ENCODE results near the gene PARS2.
A peak's percentile ranks its signal among the peaks of the same experiment; 100 is the strongest.

The PARS2 gene

DNA sequence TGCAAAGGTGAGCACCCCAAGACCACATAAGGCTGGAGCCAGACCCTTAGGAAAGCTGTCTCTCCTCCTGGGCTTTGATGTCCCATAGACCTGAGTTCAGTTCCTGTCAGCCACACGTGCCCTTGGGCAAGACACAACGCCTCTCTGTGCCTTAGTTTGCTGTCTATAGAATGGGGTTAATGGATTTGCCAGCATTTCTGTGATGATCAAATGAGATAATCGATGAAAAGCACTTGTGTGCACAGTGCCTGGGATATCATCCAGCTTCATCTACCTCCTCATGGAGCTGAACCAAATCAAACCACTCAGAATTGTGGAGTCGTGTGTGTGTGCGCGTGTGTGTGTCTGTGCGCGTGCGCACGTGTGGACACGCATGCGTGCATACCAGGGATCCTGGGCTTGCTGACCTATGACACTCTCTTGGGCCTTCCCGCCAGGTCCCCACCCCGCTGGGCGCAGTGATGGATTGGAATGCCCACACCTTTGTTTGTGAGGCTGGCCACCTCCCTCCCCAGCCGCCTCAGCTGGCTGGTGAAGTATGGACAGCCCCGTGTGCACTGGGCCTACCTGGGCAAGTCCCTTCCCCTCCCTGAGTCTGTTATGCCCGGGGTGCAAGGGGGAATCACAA is 31.6 kb upstream of the PARS2 start:
- no peak for TF ChIP-seq CTCF (IDR thresholded peaks at IDR 0.05; ENCODE audit: low read depth, low read length)
- Histone ChIP-seq H3K4me3 (ENCODE audit: low read depth, low read length) (no peak overlapping the region), H3K9me3 (ENCODE audit: severe bottlenecking) (no peaks in the 10 kb centered on the region), H3K36me3 (no peaks in the 10 kb centered on the region), H3K27ac (no peak overlapping the region), H3K27me3 (ENCODE audit: insufficient read depth, low read depth, severe bottlenecking) (no peaks in the 10 kb centered on the region)
- no peak for DNase-seq

- H3K36me3 ChIP-seq = no peaks in the 10 kb centered on the region
- no peaks in the 10 kb centered on the region for H3K27me3 ChIP-seq (ENCODE audit: insufficient read depth, low read depth, severe bottlenecking)
- H3K4me3 ChIP-seq (ENCODE audit: low read depth, low read length) = no peak overlapping the region
- no peak for TF ChIP-seq CTCF (IDR thresholded peaks at IDR 0.05; ENCODE audit: low read depth, low read length)
- DNase-seq = no peak
- H3K9me3 ChIP-seq (ENCODE audit: severe bottlenecking) = no peaks in the 10 kb centered on the region
- H3K27ac ChIP-seq = no peak overlapping the region
These were observed 31.0 kb upstream of the PARS2 start for GRCh38 chr1:54795356-54795665.

DNA sequence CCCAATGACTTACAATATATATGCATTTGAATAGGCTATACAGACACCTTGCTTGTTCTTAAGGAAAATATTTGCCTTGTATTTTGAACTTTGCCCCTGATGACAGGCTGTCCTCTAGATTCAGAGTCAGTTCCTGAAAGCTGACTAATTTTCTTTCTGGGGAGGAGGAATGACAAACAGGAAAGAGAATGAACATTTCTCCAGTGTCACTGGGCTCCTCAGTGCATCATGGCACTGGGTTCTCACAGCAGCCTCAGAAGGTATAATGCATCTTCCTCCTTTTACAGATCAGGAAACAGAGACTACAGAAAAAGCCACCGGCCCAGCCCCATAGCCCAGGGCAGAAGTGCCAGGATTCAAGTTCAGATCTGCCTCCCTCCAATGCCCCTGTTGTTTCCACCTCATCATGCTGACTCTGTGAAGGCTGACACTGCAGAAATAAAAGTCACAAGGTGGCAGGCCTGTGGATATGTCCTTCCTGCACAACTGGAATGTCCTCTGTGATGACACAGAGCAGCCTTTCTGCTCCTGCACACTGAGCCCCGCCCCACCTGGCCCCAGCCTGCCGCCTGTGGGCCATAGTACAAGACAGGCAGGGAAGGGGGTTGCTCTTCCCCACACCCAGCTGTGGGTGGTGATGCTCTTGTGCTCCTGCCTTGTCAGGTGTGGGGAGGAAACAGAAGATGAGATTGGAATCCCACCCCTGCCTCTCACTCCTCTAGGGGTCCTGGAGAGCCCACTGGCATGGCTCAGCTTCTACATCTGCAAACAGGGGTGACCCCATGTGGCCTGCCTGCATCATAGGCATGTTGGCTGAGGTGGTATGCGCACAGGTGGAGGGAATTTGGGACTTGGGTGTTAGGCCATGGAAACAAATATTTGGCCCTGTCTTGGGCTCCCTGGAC is 30.4 kb upstream of the PARS2 start:
- DNase-seq = no peak
- Histone ChIP-seq H3K36me3 (no peaks in the 10 kb centered on the region), H3K9me3 (ENCODE audit: severe bottlenecking) (no peaks in the 10 kb centered on the region), H3K27ac (no peak overlapping the region), H3K4me3 (ENCODE audit: low read depth, low read length) (no peak overlapping the region), H3K27me3 (ENCODE audit: insufficient read depth, low read depth, severe bottlenecking) (no peaks in the 10 kb centered on the region)
- no peak for TF ChIP-seq CTCF (IDR thresholded peaks at IDR 0.05; ENCODE audit: low read depth, low read length)

DNA sequence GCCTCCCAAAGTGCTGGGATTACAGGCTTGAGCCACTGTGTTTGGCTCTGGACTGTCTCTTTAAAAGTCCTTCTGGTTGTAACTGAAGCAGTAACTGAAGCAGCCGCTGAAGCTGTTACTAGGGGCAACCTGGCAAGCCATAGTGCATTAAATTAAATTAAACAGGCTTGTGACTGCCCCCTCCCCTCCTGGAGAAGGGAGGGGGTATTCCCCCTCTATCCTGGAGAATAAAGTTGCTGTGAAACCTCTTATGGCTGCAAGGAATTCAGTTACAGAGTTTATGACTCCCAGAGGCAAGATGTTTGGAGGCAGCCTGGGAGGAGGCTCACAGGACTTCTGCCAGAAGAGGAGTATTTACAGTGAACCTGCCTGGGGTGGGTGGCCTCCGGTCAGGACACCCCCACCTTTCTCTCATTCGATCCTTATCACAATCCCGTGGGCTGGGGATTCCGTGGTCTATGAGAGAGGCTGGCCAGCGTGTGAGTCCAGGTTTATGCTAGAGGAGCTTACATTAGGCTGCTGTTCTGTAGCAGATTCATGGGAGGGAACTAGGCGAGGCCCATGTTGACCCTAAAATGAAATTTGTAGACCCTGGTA is 28.5 kb upstream of the PARS2 start:
- H3K27ac ChIP-seq = no peak overlapping the region
- no peaks in the 10 kb centered on the region for H3K36me3 ChIP-seq
- H3K9me3 ChIP-seq (ENCODE audit: severe bottlenecking) = no peaks in the 10 kb centered on the region
- DNase-seq = peak; percentile 26
- no peaks in the 10 kb centered on the region for H3K27me3 ChIP-seq (ENCODE audit: insufficient read depth, low read depth, severe bottlenecking)
- no peak overlapping the region for H3K4me3 ChIP-seq (ENCODE audit: low read depth, low read length)
- TF ChIP-seq CTCF (IDR thresholded peaks at IDR 0.05; ENCODE audit: low read depth, low read length) = no peak

DNA sequence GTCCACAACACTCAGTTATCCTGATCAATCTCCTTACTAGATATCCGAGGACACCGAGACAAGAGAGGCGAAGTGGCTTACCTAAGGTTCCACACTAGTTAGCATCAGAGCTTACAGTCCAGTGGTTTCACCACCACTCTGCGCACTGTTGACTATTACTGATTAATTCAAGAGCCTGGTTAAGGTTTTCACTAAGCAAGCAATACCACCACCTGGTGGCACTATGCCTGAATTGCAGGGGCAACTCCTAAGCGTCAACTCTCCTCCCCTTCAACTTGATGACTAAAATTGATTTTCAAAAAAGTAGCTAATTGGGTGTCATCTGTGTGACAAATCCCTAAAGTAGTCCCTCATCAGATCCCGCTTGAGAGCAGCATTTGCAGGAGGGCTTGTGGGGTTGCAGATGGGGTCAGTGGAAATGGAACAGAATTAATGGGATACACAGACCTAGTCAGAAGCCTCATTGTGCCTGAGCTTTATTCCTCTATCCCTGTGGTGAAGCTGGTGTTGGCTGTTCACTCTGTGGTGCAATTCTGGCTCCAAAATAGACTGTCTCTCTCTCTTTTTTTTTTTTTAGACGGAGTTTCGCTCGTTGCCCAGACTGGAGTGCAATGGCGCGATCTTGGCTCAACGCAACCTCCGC is 27.7 kb upstream of the PARS2 start:
- H3K9me3 ChIP-seq (ENCODE audit: severe bottlenecking) = no peaks in the 10 kb centered on the region
- no peak overlapping the region for H3K4me3 ChIP-seq (ENCODE audit: low read depth, low read length)
- H3K36me3 ChIP-seq = no peaks in the 10 kb centered on the region
- DNase-seq = peak; percentile 75
- peak; percentile 86 for TF ChIP-seq CTCF (IDR thresholded peaks at IDR 0.05; ENCODE audit: low read depth, low read length)
- H3K27me3 ChIP-seq (ENCODE audit: insufficient read depth, low read depth, severe bottlenecking) = no peaks in the 10 kb centered on the region
- H3K27ac ChIP-seq = no peak overlapping the region
